ENCODE measurements around the gene IRF2.

The IRF2 gene

GRCh38 chr4:184473499-184474262 is 669 bp downstream of the IRF2 start:
- no peak for DNase-seq

DNA sequence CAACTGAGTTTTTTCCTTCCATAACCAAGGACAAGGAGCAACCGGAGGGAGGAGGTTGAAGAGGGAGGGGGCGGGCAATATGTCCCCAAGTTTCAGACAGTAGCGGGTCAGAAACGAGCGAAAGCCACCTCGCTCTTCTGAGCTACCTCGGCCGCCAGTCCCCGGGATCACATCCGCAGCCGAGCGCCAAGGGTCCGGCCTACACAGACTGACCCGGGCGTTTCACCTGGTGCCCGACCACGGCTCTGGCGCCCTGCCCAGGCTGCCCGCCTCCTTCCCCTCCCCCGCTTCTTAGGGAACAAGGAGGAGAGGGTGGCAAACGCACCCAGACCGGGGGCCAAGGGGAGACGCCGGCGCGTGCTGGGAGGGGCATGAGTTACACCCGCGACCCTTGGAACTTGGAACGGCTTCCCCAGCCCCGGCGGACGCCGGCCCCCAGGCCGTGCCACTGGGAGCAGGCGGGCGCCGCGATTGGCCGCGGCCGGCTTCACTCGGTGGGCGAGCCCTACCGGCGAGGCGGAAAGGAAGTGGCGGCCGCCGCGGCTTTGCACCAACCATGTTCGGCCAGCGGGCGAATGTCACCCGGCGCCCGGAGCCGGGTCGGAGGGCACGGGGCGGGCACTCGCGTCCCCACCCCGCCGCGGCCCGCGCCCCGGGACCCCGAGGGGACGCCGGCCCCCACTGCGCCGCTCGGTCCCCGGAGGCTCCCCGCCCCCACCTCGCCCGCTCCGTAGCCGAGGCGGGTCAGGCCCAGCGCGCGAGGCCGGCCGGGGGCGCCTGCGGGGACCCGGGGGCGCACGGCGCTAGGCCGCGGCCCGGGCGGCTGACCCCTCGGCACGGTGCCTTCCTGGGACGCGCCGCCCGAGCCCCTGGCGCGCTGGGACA is 1.5 kb downstream of the IRF2 start:
- DNase-seq, result peak; percentile 17

- no peak for DNase-seq
Measured at GRCh38 chr4:184471881-184472613, 2.3 kb downstream of the IRF2 start.

GRCh38 chr4:184470785-184471110 is 3.6 kb downstream of the IRF2 start:
- no peak for DNase-seq

DNA sequence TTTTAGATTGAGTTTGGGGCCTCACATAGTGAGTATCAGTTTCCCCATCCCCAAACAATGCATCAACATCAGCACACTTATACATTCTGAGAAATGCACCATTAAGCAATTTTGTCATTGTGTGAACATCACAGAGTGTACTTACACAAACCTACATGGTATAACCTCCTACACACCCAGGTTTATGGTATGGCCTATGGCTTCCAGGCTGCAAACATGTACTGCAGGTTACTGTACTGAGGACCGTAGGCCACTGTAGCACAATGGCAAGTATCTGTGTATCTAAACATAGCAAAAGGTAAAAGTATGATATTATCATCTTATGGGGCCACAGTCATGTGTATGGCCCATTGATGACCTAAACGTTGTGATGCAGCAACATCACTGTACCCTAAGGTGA is 7.7 kb downstream of the IRF2 start:
- DNase-seq, result no peak

DNA sequence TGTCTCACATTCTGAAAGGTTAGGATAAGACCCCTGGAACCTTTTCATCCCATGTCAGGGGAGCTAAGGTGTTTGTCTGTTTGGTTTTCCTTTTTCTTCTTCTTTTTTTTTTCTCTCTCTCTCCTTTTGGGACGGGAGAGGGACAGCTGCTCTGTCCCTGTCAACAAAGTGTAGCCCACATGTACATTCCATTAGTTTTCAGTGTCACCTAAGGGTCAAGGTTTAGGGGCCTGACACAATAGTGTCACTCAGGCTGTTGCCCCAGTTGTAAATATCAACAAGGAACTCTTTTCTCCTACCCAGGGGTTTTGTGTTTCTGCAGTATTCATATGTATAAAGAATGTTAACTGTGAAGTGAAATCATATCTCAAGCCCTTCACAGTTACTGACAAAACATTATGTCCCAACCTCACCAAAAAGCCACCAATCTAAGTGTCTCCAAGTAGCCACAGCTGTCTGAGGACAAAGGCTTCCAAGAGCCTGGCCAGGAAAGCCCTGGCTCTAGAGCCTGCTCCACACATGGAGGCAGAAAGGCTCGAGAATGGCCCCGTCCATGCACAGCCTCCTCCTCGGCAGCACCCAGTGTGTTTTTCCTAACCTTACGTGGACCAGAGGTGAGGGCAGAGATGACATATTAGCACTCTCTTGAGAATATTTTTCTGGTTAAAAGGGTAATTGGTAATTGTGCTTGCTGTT is 9.4 kb downstream of the IRF2 start:
- no peak for DNase-seq

DNA sequence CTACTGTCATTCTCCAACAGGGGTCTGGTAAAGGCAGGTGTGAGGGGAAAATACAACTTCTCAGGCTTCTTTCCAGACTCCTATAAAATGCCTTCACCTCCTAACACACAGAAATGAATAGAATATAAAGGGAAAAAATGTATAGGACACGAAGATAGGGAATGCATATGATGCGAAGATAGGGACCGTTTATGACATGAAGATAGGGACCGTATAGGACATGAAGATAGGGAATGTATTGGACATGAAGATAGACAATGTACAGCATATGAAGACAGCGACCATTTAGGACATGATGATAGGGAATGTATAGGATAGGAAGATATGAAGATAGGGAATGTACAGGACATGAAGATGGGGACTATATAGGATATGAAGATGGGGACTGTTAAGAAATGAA is 10.5 kb downstream of the IRF2 start:
- DNase-seq, result no peak

DNA sequence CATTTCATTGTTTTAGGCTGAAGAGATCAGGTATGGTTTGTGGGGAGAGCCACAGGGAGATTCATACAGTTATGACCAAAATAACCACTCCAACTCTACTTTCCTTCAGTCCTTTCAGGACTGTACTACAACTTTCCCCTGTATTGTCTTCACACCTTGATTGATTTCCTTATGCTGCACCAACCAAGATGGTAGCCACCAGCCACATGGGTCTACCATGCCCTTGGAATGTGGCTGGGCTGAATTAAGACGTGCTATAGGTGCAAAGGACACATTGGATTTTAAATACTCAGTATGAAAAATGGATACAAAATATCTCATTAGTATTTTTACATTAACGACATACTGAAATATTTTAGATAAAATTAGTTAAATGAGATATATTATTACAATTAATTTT is 11.2 kb downstream of the IRF2 start:
- no peak for DNase-seq

- DNase-seq, result no peak
Measured at GRCh38 chr4:184462724-184463123, 11.6 kb downstream of the IRF2 start.

DNA sequence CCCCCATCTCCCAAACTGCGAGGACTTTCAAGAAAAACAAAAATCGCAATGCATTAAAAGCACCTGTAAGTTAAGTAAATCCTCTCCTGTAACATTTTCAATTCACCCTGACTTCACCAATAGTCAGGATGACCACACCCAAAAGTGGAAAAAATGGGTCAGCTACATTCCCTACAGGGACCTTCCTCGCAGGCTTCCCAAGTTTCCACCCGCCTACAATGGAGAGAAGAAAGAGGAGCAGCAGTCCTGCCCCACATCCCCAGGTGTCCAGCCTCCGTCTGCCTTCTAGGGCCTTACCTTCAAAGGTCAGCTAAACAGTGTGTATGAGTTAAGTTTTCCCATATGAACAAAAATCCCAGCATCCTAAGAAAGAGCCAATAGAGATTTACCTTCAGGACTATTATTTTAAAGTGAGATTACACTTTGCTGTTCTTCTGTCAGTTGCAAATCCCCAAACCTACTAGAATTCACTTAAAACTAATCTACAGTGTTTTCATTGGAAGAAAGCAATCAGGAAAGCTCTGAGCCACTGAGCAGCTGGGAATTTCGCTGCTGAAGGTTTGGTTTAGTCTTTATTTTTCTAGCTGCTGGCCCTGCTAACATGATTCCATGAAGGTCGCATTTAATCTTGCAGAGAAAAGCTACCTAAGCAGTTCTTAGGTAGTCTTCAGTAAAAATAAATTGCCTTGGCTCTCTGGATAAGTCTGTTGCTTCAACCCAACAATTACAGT is 12.5 kb downstream of the IRF2 start:
- DNase-seq, result no peak

DNA sequence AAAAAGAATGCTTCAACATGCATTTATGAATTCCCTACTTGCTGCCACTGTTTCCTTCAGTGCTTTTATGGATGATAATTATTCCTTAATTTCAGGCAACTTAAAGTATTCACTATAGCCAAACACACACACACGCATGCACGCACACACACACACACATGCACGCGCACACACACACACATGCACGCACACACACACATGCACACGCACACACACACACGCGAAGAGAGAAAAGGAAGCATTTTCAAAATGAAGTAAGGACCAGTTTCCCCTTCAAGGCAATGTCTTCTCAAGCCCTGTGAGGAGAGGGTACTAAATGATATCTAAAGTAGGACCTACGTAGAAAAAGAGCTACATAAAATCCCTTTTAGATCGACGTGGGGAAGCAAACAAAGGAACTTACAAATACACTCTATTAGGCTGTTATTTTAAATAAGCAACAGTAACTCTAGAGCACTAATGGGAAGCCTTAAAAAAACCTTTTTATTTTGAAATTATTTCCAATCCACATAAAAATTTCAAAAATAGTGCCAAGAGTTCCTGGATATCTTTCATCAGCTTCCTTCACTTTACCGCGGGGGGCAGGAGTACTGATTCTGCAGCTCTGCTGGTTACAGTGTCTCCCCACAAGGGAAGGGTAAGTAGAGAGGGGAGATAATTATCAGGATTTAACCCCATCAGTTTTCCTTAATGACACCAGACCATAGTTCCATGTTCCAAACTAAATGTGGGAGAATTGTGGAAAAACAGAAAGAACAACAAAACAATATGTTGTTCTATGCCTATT is 13.7 kb downstream of the IRF2 start:
- no peak for DNase-seq

DNA sequence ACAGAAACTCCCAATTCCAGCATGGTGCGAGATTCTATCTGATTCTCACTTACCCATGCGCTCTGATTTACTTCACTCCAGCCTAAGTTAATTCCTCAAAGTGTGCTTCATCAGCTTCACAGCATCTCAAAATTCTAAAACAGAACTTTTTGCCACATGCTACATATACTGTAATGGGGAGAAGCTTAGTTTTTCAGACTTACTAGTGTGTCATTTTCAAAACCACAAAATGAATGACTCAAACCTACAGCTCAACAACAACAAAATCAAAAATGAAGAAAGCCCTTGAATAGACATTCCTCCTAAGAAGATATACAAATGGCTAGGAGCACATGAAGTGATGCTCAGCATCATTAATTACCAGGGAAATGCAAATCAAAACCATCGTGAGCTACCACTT is 14.9 kb downstream of the IRF2 start:
- DNase-seq, result no peak

DNA sequence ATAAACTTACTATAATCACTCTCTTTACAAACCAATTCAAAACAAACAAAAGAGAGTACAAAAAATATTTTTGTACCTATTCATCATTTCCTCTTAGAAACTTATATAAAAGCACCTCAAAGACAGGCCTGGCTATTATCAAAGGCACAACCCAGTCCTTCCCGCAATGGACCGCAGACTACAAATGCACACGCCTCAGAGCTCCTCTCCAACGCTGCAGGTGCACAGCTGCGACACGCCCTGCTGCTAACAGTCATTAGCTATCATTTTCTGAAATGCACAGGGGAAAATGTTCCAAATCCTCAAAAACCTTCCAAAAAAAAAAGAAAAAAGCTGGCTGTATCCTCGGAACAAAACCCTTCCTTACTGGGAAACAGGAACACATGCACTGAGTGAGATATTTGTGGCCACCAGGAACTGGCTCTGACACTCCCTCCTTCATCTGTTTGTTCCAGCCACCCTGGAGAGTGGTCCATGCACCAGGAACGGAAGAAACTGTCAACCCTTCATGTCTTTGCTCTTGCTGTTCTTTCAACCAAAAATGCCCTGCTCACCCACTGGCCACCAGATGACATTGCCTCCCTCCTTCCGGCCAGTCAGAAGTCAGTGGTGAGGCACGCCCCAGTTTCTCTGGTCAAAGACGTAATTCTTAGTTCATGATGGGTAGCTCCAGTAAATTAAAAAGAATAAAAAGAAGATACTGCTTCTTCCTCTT is 16.7 kb downstream of the IRF2 start:
- DNase-seq, result no peak

GRCh38 chr4:184456337-184456736 is 18.0 kb downstream of the IRF2 start:
- DNase-seq, result no peak

- no peak for DNase-seq
Measured at GRCh38 chr4:184455299-184455698, 19.1 kb downstream of the IRF2 start.

DNA sequence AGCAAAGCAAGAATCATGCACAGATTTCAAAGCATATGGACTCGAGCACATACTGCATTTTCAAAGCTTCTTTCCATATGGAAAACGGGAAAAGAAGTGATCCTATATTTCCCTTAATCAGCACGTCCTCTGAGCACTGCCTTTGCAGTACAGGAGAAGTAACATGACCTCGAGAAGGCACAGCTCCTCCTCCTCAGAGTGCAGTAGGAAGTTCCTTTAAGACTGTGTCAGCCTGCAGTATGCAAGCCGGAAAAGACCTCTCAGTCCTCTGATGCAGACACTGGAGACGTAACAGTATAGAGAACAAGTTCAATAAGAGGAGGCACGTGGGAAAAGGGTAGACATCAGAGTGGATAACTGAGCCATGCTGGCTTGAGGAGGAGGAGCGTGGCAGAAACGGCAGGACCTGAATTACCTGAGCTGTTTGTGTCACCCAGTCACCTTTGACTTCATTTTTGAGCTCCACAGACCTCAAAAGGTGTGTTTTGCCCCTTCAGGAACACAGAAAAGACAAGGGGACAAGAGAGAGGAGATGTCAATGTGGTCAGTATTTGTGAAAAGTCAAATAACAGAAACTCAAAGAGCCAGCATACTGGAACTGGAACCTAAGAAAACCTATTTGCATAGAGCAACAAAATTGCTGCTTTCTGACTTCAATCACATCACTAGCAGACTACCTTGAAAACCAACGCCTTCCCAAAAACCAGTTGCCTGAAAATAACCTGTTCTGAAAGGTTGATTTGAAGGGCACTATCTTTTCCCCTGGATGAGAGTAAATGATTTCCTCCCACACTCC is 20.8 kb downstream of the IRF2 start:
- no peak for DNase-seq

DNA sequence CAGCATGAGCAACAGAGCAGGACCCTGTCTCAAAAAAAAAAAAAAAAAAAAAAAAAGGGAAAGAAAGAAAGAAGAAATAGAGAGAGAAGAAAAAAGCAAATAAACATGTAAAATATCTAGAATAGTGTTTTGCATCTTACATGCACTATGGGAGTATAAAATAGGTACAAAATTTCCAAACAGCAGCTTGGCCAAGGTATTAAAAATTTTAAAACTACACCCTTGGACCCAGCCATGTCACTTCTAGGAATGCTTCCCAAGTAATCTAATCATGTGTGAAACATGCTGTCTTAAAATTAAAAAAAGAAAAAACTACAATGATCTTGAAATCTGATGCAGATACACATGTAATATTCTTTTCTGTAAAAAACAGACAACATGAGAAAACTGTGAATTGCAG is 21.6 kb downstream of the IRF2 start:
- DNase-seq, result no peak

DNA sequence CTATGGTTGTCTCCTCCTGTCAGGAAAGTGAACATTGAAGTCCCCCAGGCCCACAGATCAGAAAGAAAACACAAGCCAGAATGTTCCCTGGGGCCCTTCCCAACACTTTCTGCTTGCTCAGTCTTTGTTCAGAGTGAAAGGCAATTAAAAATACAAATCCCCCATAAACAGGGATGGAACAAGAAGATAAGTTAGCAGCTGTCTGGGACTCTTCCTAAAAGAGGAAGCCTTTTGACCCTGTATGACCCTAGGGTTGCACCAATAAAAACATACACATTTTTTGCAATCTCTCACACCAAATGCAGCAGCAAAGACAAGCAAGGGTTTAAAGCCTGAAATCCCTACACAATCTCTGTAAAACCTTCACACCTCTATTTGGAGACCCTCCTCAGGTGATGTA is 22.6 kb downstream of the IRF2 start:
- no peak for DNase-seq

DNA sequence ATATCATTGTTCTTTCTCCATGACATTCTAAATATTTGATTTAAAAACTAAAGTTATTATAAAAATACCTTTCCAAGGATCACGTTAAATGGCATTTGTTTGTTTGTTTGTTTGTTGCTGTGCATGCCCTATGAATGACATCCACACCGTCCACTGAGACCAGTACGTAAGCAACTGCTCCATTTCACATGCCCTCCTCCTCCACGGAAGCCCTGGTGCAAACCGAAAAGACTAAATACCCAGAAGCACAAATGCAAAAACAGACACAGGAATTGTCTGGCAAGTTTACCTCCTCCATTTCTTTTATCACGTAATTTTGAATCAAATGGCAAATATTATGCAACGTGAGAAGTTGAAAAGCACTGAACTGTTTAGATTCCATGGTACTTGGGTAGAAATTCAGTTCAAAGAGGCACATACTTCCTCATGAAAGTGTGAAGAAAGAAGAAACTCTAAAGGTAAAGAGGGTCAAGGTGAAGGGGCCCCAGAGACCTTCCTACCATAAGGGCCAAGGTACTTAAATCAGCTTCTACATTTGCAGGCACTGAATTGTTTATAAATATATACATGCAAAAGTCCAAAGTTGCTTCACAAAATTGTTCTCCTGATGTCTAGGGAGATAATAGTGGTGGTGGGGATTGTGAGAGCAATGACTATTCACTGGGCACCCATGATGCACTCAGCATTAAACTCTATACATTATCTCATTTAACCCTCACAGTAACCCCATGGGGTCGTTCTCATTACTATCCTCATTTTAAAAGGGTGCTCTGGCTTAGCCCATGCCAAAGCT is 23.4 kb downstream of the IRF2 start:
- DNase-seq, result no peak

Measured in DMS79 (cell line).